WTC11 (cell line): ENCODE results near the gene CLCN4. TPM values are rescaled to one million over a fixed set of nuclear protein-coding genes. Genes with fewer than 3 reads are reported as not detected.

Experiments
- ATAC-seq: fragments of 200-7000 bp; cut with Tn5 transposase; 2 replicates; pipeline ENCODE4 v1.10.0; 2021; ENCODE audit warnings: mild to moderate bottlenecking, moderate library complexity
- CTCF ChIA-PET: fragments of 300-600 bp; sonication (Branson Sonifier 250); formaldehyde crosslinking; loops from one replicate; lab custom pipeline; 2021; ENCODE audit warnings: antibody characterized with exemption; lab: Charles Lee
- POLR2A ChIA-PET: fragments of 350-600 bp; sonication (Branson Sonifier 250); formaldehyde crosslinking; loops from one replicate; lab custom pipeline; 2021; ENCODE audit warnings: antibody characterized with exemption; lab: Charles Lee
- DNase-seq: peaks from one replicate; pipeline ENCODE4 v3.0.0; 2021; ENCODE audit warnings: low spot score
- H3K27ac Mint-ChIP-seq: 2 replicates; pipeline ENCODE4 v1.8.0; 2021; ENCODE audit warnings: mixed read lengths
- H3K27me3 Mint-ChIP-seq: 2 replicates; pipeline ENCODE4 v1.8.0; 2021; ENCODE audit warnings: low read depth, mild to moderate bottlenecking, moderate library complexity, mixed read lengths
- H3K36me3 Mint-ChIP-seq: 2 replicates; pipeline ENCODE4 v1.8.0; 2021; ENCODE audit warnings: mixed read lengths
- H3K4me1 Mint-ChIP-seq: 2 replicates; pipeline ENCODE4 v1.8.0; 2022; ENCODE audit warnings: mixed read lengths
- H3K4me3 Mint-ChIP-seq: 2 replicates; pipeline ENCODE4 v1.8.0; 2021; ENCODE audit warnings: mild to moderate bottlenecking, moderate library complexity, mixed read lengths
- H3K9me3 Mint-ChIP-seq: 2 replicates; pipeline ENCODE4 v1.8.0; 2021; ENCODE audit warnings: mixed read lengths
- ATF1 ChIP-seq: sonication (generic); formaldehyde crosslinking; IDR thresholded peaks from 2 replicates; pipeline ENCODE4 v1.8.1; 2023; ENCODE audit warnings: mild to moderate bottlenecking, moderate library complexity, missing genetic modification reagents
- ATF3 ChIP-seq: sonication (generic); formaldehyde crosslinking; conservative IDR thresholded peaks from 2 replicates; pipeline ENCODE4 v1.8.1; 2022; ENCODE audit warnings: mild to moderate bottlenecking, missing genetic modification reagents
- ATF6 ChIP-seq: sonication (generic); formaldehyde crosslinking; IDR thresholded peaks from 2 replicates; pipeline ENCODE4 v1.8.1; 2023; ENCODE audit warnings: mild to moderate bottlenecking, missing genetic modification reagents
- CBFB ChIP-seq: sonication (generic); formaldehyde crosslinking; IDR thresholded peaks from 2 replicates; pipeline ENCODE4 v1.8.1; 2022; ENCODE audit warnings: mild to moderate bottlenecking, low read depth, missing genetic modification reagents
- CTCF ChIP-seq: fragments of 200-600 bp; IDR thresholded peaks from 2 replicates; pipeline ENCODE4 v1.8.0; 2022; ENCODE audit warnings: antibody characterized with exemption
- E2F5 ChIP-seq: sonication (generic); formaldehyde crosslinking; IDR thresholded peaks from 2 replicates; pipeline ENCODE4 v1.8.1; 2022; ENCODE audit warnings: mild to moderate bottlenecking, moderate library complexity, missing genetic modification reagents
- ETV6 ChIP-seq: sonication (generic); formaldehyde crosslinking; IDR thresholded peaks from 2 replicates; pipeline ENCODE4 v1.8.1; 2022; ENCODE audit warnings: mild to moderate bottlenecking, missing genetic modification reagents
- FOXJ3 ChIP-seq: sonication (generic); formaldehyde crosslinking; IDR thresholded peaks from 2 replicates; pipeline ENCODE4 v1.9.0; 2021; ENCODE audit warnings: missing genetic modification reagents, mild to moderate bottlenecking, borderline replicate concordance
- FOXK1 ChIP-seq: sonication (generic); formaldehyde crosslinking; IDR thresholded peaks from 2 replicates; pipeline ENCODE4 v1.8.0; 2022; ENCODE audit warnings: mild to moderate bottlenecking, moderate library complexity, missing genetic modification reagents
- MLX ChIP-seq: sonication (generic); formaldehyde crosslinking; IDR thresholded peaks from 2 replicates; pipeline ENCODE4 v1.8.1; 2023; ENCODE audit warnings: mild to moderate bottlenecking, missing genetic modification reagents, moderate library complexity
- MYBL2 ChIP-seq: sonication (generic); formaldehyde crosslinking; IDR thresholded peaks from 2 replicates; pipeline ENCODE4 v1.8.1; 2023; ENCODE audit warnings: mild to moderate bottlenecking, moderate library complexity, missing genetic modification reagents
- NFATC4 ChIP-seq: fragments of 250-450 bp; sonication (Bioruptor Pico); IDR thresholded peaks from 2 replicates; pipeline ENCODE4 v1.9.0; 2021; ENCODE audit warnings: mild to moderate bottlenecking
- SMAD3 ChIP-seq: sonication (generic); formaldehyde crosslinking; IDR thresholded peaks from 2 replicates; pipeline ENCODE4 v1.8.0; 2022; ENCODE audit warnings: missing genetic modification reagents, mild to moderate bottlenecking, borderline replicate concordance
- SP1 ChIP-seq: sonication (generic); formaldehyde crosslinking; conservative IDR thresholded peaks from 2 replicates; pipeline ENCODE4 v1.8.1; 2022; ENCODE audit warnings: missing genetic modification reagents
- ZBTB21 ChIP-seq: sonication (generic); formaldehyde crosslinking; IDR thresholded peaks from 2 replicates; pipeline ENCODE4 v1.8.1; 2023; ENCODE audit warnings: mild to moderate bottlenecking, missing genetic modification reagents, borderline replicate concordance
- ZBTB43 ChIP-seq: sonication (generic); formaldehyde crosslinking; IDR thresholded peaks from 2 replicates; pipeline ENCODE4 v1.8.1; 2023; ENCODE audit warnings: mild to moderate bottlenecking, missing genetic modification reagents
- ZNF425 ChIP-seq: fragments of 250-450 bp; sonication (Bioruptor Pico); conservative IDR thresholded peaks from 2 replicates; pipeline ENCODE4 v1.9.0; 2021; ENCODE audit warnings: mild to moderate bottlenecking
- ZNF671 ChIP-seq: fragments of 250-450 bp; sonication (Bioruptor Pico); IDR thresholded peaks from 2 replicates; pipeline ENCODE4 v1.8.0; 2021; ENCODE audit warnings: mild to moderate bottlenecking
- total RNA-seq: library from RNA; stranded (reverse); gene quantifications from 3 replicates; pipeline ENCODE4 v1.2.3, GENCODE V29; 2021
- TF ChIP-seq, protein P1 (sequence below): fragments of 250-450 bp; sonication (Bioruptor Pico); IDR thresholded peaks from 2 replicates; pipeline ENCODE4 v1.8.0; 2021; ENCODE audit warnings: mild to moderate bottlenecking
- TF ChIP-seq, protein P2 (sequence below): fragments of 250-450 bp; sonication (Bioruptor Pico); IDR thresholded peaks from 2 replicates; pipeline ENCODE4 v1.9.0; 2021; ENCODE audit warnings: mild to moderate bottlenecking

CLCN4 gene
- total RNA-seq, 1 experiment from 2014 or later = 8.9 TPM

DNA sequence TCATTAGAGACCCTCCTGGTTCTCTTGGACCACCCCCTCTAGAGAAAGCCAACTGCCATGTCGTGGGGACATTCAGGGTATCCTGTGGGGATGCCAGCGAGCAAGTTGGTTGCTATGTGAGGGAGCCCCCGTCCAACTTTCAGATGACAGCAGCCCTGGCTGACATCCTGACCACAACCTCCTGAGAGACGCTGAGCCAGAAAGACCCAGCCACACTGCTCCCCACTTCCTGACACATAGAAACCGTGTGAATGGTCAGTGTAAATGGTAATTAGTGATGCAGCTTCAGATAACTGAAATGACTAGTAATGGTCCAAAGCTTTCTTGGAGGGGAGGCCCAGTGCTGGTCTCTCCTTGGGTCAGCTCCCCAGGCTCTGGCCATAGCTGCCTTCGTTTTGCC is 10.8 kb downstream of the CLCN4 start (continued):
- TF ChIP-seq ZBTB43 (CRISPR knock-in tag) (no peak), FOXJ3 (CRISPR knock-in tag) (no peak), ZBTB21 (CRISPR knock-in tag) (no peak), ATF3 (CRISPR knock-in tag) (no peak), ZNF671 (CRISPR knock-in tag) (no peak), ETV6 (CRISPR knock-in tag) (no peak), ZNF425 (CRISPR knock-in tag) (no peak), CTCF (no peak), SMAD3 (CRISPR knock-in tag) (no peak), CBFB (CRISPR knock-in tag) (no peak), FOXK1 (CRISPR knock-in tag) (no peak)
- TF ChIP-seq, protein P1, sequence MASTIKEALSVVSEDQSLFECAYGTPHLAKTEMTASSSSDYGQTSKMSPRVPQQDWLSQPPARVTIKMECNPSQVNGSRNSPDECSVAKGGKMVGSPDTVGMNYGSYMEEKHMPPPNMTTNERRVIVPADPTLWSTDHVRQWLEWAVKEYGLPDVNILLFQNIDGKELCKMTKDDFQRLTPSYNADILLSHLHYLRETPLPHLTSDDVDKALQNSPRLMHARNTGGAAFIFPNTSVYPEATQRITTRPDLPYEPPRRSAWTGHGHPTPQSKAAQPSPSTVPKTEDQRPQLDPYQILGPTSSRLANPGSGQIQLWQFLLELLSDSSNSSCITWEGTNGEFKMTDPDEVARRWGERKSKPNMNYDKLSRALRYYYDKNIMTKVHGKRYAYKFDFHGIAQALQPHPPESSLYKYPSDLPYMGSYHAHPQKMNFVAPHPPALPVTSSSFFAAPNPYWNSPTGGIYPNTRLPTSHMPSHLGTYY = no peak

- no peak overlapping the region for H3K4me3 Mint-ChIP-seq
- no peak for ATAC-seq
- DNase-seq = no peak
- ChIA-PET CTCF (no interaction called here), POLR2A (no interaction called here)
- no peak overlapping the region for H3K27ac Mint-ChIP-seq
- peaks cover 9% of the 10 kb centered on the region for H3K4me1 Mint-ChIP-seq
- H3K36me3 Mint-ChIP-seq = no peaks in the 10 kb centered on the region
- no peaks in the 10 kb centered on the region for H3K9me3 Mint-ChIP-seq
- H3K27me3 Mint-ChIP-seq = no peaks in the 10 kb centered on the region; the same call in 1 of the 2 replicates
- TF ChIP-seq MLX (CRISPR knock-in tag) (no peak), SP1 (CRISPR knock-in tag) (no peak), ATF1 (CRISPR knock-in tag) (no peak), SMAD3 (CRISPR knock-in tag) (no peak), E2F5 (CRISPR knock-in tag) (no peak), NFATC4 (no peak), MYBL2 (no peak), ATF6 (no peak)
- TF ChIP-seq, protein P2, sequence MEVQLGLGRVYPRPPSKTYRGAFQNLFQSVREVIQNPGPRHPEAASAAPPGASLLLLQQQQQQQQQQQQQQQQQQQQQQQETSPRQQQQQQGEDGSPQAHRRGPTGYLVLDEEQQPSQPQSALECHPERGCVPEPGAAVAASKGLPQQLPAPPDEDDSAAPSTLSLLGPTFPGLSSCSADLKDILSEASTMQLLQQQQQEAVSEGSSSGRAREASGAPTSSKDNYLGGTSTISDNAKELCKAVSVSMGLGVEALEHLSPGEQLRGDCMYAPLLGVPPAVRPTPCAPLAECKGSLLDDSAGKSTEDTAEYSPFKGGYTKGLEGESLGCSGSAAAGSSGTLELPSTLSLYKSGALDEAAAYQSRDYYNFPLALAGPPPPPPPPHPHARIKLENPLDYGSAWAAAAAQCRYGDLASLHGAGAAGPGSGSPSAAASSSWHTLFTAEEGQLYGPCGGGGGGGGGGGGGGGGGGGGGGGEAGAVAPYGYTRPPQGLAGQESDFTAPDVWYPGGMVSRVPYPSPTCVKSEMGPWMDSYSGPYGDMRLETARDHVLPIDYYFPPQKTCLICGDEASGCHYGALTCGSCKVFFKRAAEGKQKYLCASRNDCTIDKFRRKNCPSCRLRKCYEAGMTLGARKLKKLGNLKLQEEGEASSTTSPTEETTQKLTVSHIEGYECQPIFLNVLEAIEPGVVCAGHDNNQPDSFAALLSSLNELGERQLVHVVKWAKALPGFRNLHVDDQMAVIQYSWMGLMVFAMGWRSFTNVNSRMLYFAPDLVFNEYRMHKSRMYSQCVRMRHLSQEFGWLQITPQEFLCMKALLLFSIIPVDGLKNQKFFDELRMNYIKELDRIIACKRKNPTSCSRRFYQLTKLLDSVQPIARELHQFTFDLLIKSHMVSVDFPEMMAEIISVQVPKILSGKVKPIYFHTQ (CRISPR knock-in tag) = no peak
Measured at GRCh38 chrX:10168226-10168625, 11.5 kb downstream of the CLCN4 start.
